ENCODE results near the gene CCL17. TPM values are rescaled to one million over a fixed set of nuclear protein-coding genes. Genes with fewer than 3 reads are reported as not detected.

CCL17 gene
- total RNA-seq, 1 donor: not detected

DNA sequence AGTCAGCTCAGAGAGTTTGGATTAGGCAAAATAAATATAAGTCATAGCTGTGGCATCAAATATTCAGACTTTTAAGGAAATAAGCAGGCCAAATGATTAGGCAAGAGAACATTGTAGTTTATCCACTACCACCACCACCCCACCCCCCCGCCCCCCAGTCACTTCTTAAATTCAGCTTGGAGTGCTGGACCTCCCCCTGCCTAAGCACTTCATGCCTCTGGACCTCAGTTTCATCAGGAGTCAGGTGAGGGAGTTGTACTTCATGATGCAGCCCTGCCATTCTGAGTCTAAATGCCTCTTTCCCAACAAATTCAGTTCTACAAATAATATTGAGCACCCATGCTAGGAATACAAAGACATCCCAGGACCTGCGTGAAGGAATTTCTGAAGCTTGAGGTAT is 60.0 kb downstream of the CCL17 start:
- H3K4me3 ChIP-seq (ENCODE audit: low read depth, low read length): no peak overlapping the region
- TF ChIP-seq, protein P1, sequence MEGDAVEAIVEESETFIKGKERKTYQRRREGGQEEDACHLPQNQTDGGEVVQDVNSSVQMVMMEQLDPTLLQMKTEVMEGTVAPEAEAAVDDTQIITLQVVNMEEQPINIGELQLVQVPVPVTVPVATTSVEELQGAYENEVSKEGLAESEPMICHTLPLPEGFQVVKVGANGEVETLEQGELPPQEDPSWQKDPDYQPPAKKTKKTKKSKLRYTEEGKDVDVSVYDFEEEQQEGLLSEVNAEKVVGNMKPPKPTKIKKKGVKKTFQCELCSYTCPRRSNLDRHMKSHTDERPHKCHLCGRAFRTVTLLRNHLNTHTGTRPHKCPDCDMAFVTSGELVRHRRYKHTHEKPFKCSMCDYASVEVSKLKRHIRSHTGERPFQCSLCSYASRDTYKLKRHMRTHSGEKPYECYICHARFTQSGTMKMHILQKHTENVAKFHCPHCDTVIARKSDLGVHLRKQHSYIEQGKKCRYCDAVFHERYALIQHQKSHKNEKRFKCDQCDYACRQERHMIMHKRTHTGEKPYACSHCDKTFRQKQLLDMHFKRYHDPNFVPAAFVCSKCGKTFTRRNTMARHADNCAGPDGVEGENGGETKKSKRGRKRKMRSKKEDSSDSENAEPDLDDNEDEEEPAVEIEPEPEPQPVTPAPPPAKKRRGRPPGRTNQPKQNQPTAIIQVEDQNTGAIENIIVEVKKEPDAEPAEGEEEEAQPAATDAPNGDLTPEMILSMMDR (IDR thresholded peaks at IDR 0.05; ENCODE audit: insufficient read depth, low read depth, low read length): no peak
- no peak for DNase-seq (ENCODE audit: low read depth)

Other genes with a start within 250 kb of the CCL17 start
- gene PSME3IP1, start 218.7 kb upstream of the CCL17 start, total RNA-seq: 59.3 and 71.2 TPM in 2 replicates
- 51.2 and 64.8 TPM in 2 replicates for gene RSPRY1, start 218.4 kb upstream of the CCL17 start, total RNA-seq
- gene ARL2BP, start 159.5 kb upstream of the CCL17 start, total RNA-seq: 91.2 and 134 TPM in 2 replicates
- under 0.01 TPM in 1 of 2 replicates, not detected in the other for gene PLLP, start 120.1 kb upstream of the CCL17 start, total RNA-seq
- not detected in 2 replicates for gene CCL22, start 46.0 kb upstream of the CCL17 start, total RNA-seq
- gene CX3CL1, start 32.3 kb upstream of the CCL17 start, total RNA-seq: 0.32 TPM in 1 of 2 replicates, not detected in the other
- gene CIAPIN1, start 42.6 kb downstream of the CCL17 start, total RNA-seq: 58.6 and 62.6 TPM in 2 replicates
- gene COQ9, start 42.7 kb downstream of the CCL17 start, total RNA-seq: 31.2 and 44.5 TPM in 2 replicates
- gene POLR2C, start 57.9 kb downstream of the CCL17 start, total RNA-seq: 118 and 128 TPM in 2 replicates
- gene DOK4, start 81.7 kb downstream of the CCL17 start, total RNA-seq: 34.5 and 40.2 TPM in 2 replicates
- 11.6 and 15.1 TPM in 2 replicates for gene CCDC102A, start 131.8 kb downstream of the CCL17 start, total RNA-seq
- gene ADGRG5, start 137.9 kb downstream of the CCL17 start, total RNA-seq: not detected in 2 replicates
- 0.97 and 1.3 TPM in 2 replicates for gene ADGRG1, start 223.9 kb downstream of the CCL17 start, total RNA-seq